ENCODE data around the gene EDEM1.

GRCh38 chr3:5217824-5218595, 30.5 kb downstream of the EDEM1 start:
- TF ChIP-seq CTCF (IDR thresholded peaks at IDR 0.05) (no peak), POLR2A (IDR thresholded peaks at IDR 0.05) (no peak)

All from tibial nerve (tissue), 3 donors.